Spleen (tissue), 11 donors: ENCODE measurements around the gene SNCA. TPM values are rescaled to one million over a fixed set of nuclear protein-coding genes. Genes with fewer than 3 reads are reported as not detected.

Source experiments
- DNase-seq: peaks from one replicate; pipeline ENCODE4 v3.0.0-alpha.2; 2020
- H3K27ac ChIP-seq, 8 donors: fragments of 200-600 bp; sonication (generic) in 7 of 8; 1 replicate in 4 of 8; 2 replicates in 4 of 8; pipeline versions ENCODE4 v1.5.0 to v1.8.0; 2016 to 2021; ENCODE audit warnings: inconsistent platforms in 4 of 8, mild to moderate bottlenecking in 4 of 8, moderate library complexity in 1 of 8
- H3K27me3 ChIP-seq, 7 donors: fragments of 200-600 bp; sonication (generic) in 6 of 7; replicated peaks in 1 of 7; 1 replicate in 4 of 7; 2 replicates in 3 of 7; pipeline versions ENCODE4 v1.5.0 to v1.8.0; 2016 to 2021; ENCODE audit warnings: inconsistent platforms in 3 of 7, mild to moderate bottlenecking in 1 of 7
- H3K36me3 ChIP-seq, 6 donors: fragments of 200-600 bp; sonication (generic) in 5 of 6; 1 replicate in 4 of 6; 2 replicates in 2 of 6; pipeline versions ENCODE4 v1.5.0 to v1.8.0; 2016 to 2021; ENCODE audit warnings: inconsistent platforms in 2 of 6
- H3K4me1 ChIP-seq, 6 donors: fragments of 200-600 bp; sonication (generic) in 5 of 6; 1 replicate in 3 of 6; 2 replicates in 3 of 6; pipeline versions ENCODE4 v1.5.0 to v1.8.0; 2016 to 2021; ENCODE audit warnings: inconsistent platforms in 3 of 6
- H3K4me3 ChIP-seq, 8 donors: fragments of 200-600 bp; sonication (generic) in 7 of 8; 1 replicate in 4 of 8; 2 replicates in 4 of 8; pipeline versions ENCODE4 v1.5.0 to v1.8.0; 2016 to 2021; ENCODE audit warnings: inconsistent platforms in 4 of 8, mild to moderate bottlenecking in 4 of 8, moderate library complexity in 2 of 8
- H3K9me3 ChIP-seq, 8 donors: fragments of 200-600 bp; sonication (generic) in 7 of 8; 1 replicate in 4 of 8; 2 replicates in 4 of 8; pipeline versions ENCODE4 v1.5.0 to v1.8.0; 2016 to 2021; ENCODE audit warnings: inconsistent platforms in 4 of 8
- POLR2A ChIP-seq, 3 donors: fragments of 450-650 bp; IDR thresholded peaks; one replicate each; pipeline ENCODE4 v1.5.1; 2017; ENCODE audit warnings: antibody characterized with exemption in 3 of 3, mild to moderate bottlenecking in 1 of 3
- POLR2AphosphoS5 ChIP-seq, 3 donors: sonication (generic); formaldehyde crosslinking; IDR thresholded peaks; one replicate each; pipeline ENCODE4 v1.5.1; 2017; ENCODE audit warnings: antibody characterized with exemption in 3 of 3
- WGBS, 5 donors: extraction: QIAGEN DNeasy Blood & Tissue Kit in 3 of 5; methylation state at CpG; one replicate each; pipeline versions ENCODE4 v1.1.5 to v1.1.7; 2013 to 2018; 5-methylcytosine and 5-hydroxymethylcytosine counted together
- intact Hi-C: fragments of 100-400 bp; cut with DNase I; formaldehyde crosslinking; loops from one replicate; pipeline ENCODE4 v1.15.0; 2023; ENCODE audit warnings: low total_unique reads
- polyA plus RNA-seq, 3 donors: library from polyadenylated mRNA; stranded (reverse); fragments of 200-250 nt; gene quantifications; one replicate each; pipeline ENCODE4 v1.2.1, GENCODE V29; 2013
- total RNA-seq, 7 donors: library from RNA; depleted of rRNA in 3 of 7; stranded (reverse); fragments of >200 nt in 3 of 7; fragmentation: NEBNext Ultra II Directional in 4 of 7; extraction: Animal tissue kit (Norgen Biotek cat#: 25700) in 4 of 7; gene quantifications; one replicate each; pipeline versions ENCODE4 v1.1.0 to v1.2.1, GENCODE V29; 2016 to 2021
- TF ChIP-seq, protein P1 (sequence below), 11 experiments: fragments of 200-600 bp in 7 of 11; fragments of 450-650 bp in 4 of 11; sonication (generic) in 4 of 11; IDR thresholded peaks in 8 of 11; conservative IDR thresholded peaks in 3 of 11; 1 replicate in 7 of 11; 2 replicates in 4 of 11; pipeline versions ENCODE4 v1.4.0 to v1.8.0; 2016 to 2021; ENCODE audit warnings: antibody characterized with exemption in 11 of 11, inconsistent platforms in 4 of 11, mild to moderate bottlenecking in 1 of 11
- donor health status: healthy with polysubstance abuse.
- donor health status: DM: no; HTN: no; CAD: no; lungs with moderate emphysema.
- donor health status: DM: no; HTN: no; CAD: no.
- donor health status: Bipolar disorder and iron deficiency.
- donor health status: healthy.
- donor health status: DM: no; HTN: no; CAD: no.
- donor health status: DM: yes; HTN: yes; CAD: no.

The SNCA gene
- total and polyA plus RNA-seq, 10 donors: 1.7 to 86.5 (median 10.4) TPM

DNA sequence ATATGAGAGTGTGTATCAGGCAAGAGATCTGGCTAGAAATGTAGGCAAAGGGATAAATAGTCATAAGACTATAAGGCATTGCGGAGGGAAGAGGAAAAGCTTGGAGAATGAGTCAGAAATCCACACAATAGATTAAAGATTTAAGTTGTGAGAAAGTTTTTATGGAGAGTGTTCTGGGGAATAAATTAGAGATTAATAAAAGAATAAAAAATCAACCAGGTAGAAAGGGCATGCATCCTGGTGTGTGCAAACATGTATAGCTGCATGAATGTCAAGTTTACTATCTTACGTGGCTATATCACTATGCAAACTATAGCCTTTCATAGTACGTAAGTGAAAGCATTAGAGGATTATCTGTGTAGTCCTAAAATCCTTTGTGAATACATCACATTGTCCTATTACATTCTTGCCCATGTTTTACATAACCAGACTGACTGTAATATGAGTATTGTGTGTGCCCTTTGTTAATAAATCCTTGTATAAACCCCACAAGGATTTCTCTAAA, 36.9 kb downstream of the SNCA start:
- no peak overlapping the region for H3K4me3 ChIP-seq
- H3K27ac ChIP-seq: no peak overlapping the region
- intact Hi-C loops: no loop called here
- DNase-seq: no peak
- no peaks in the 10 kb centered on the region for H3K9me3 ChIP-seq
- no peak for TF ChIP-seq POLR2AphosphoS5 (IDR thresholded peaks at IDR 0.05)
- TF ChIP-seq, protein P1, sequence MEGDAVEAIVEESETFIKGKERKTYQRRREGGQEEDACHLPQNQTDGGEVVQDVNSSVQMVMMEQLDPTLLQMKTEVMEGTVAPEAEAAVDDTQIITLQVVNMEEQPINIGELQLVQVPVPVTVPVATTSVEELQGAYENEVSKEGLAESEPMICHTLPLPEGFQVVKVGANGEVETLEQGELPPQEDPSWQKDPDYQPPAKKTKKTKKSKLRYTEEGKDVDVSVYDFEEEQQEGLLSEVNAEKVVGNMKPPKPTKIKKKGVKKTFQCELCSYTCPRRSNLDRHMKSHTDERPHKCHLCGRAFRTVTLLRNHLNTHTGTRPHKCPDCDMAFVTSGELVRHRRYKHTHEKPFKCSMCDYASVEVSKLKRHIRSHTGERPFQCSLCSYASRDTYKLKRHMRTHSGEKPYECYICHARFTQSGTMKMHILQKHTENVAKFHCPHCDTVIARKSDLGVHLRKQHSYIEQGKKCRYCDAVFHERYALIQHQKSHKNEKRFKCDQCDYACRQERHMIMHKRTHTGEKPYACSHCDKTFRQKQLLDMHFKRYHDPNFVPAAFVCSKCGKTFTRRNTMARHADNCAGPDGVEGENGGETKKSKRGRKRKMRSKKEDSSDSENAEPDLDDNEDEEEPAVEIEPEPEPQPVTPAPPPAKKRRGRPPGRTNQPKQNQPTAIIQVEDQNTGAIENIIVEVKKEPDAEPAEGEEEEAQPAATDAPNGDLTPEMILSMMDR (IDR thresholded peaks at IDR 0.05 in 8 of 11, conservative IDR thresholded peaks at IDR 0.05 in 3 of 11): no peak
- no peak for TF ChIP-seq POLR2A (IDR thresholded peaks at IDR 0.05)
- H3K36me3 ChIP-seq: no peaks in the 10 kb centered on the region
- H3K4me1 ChIP-seq: no peaks in the 10 kb centered on the region
- no peaks in the 10 kb centered on the region for H3K27me3 ChIP-seq
- 91 to 94% (median 93%) methylated on average over 3 of the region's 3 CpGs for WGBS, 5 donors

DNA sequence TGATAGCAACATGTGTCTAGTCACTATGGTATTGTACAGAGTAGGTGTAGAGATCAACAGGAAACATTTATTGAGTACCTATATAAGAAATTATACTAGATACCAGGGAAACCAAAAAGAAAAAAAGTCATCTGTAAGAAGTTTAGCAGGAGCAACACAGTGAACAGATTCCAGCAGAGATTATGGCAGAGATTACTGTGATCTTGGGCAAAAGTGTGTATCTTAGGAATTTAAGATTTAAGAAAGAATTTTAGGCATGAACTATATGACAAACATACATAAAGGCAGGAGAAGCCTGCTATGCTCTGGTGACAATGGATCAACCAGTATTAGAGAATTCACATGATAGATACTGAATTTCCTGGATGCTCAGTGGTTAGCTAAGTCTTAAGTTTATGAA, 37.9 kb downstream of the SNCA start:
- Histone ChIP-seq H3K4me3 (no peak overlapping the region), H3K9me3 (no peaks in the 10 kb centered on the region), H3K27ac (no peak overlapping the region), H3K27me3 (no peaks in the 10 kb centered on the region), H3K36me3 (no peaks in the 10 kb centered on the region), H3K4me1 (no peaks in the 10 kb centered on the region)
- intact Hi-C loops: no loop called here
- no peak for TF ChIP-seq POLR2A (IDR thresholded peaks at IDR 0.05)
- TF ChIP-seq, protein P1 (IDR thresholded peaks at IDR 0.05 in 8 of 11, conservative IDR thresholded peaks at IDR 0.05 in 3 of 11): no peak
- no peak for TF ChIP-seq POLR2AphosphoS5 (IDR thresholded peaks at IDR 0.05)
- no peak for DNase-seq

DNA sequence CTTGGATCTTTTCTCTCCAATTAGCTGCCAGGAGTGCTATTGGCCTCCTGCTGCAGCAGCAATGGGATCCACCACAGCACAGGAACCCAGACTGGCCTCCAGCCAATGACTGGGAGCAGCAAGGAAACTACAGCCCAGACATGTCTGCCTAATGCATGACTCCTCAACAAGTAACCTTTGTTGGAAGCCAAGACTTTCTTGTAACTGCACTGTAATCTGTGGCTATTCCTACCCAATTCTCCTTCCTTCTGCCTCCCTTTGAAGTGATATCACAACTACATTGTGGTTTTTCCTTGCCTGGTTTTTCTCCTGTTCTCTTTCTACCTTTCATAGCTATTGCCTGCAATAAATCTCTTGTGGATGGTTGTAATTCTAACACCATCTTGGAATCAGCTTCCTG, 39.8 kb downstream of the SNCA start:
- Histone ChIP-seq H3K4me1 (no peaks in the 10 kb centered on the region), H3K27me3 (no peaks in the 10 kb centered on the region), H3K9me3 (no peaks in the 10 kb centered on the region), H3K27ac (no peak overlapping the region), H3K36me3 (no peaks in the 10 kb centered on the region), H3K4me3 (no peak overlapping the region)
- intact Hi-C loops: no loop called here
- TF ChIP-seq POLR2AphosphoS5 (IDR thresholded peaks at IDR 0.05): no peak
- no peak for TF ChIP-seq POLR2A (IDR thresholded peaks at IDR 0.05)
- TF ChIP-seq, protein P1 (IDR thresholded peaks at IDR 0.05 in 8 of 11, conservative IDR thresholded peaks at IDR 0.05 in 3 of 11): no peak
- no peak for DNase-seq

DNA sequence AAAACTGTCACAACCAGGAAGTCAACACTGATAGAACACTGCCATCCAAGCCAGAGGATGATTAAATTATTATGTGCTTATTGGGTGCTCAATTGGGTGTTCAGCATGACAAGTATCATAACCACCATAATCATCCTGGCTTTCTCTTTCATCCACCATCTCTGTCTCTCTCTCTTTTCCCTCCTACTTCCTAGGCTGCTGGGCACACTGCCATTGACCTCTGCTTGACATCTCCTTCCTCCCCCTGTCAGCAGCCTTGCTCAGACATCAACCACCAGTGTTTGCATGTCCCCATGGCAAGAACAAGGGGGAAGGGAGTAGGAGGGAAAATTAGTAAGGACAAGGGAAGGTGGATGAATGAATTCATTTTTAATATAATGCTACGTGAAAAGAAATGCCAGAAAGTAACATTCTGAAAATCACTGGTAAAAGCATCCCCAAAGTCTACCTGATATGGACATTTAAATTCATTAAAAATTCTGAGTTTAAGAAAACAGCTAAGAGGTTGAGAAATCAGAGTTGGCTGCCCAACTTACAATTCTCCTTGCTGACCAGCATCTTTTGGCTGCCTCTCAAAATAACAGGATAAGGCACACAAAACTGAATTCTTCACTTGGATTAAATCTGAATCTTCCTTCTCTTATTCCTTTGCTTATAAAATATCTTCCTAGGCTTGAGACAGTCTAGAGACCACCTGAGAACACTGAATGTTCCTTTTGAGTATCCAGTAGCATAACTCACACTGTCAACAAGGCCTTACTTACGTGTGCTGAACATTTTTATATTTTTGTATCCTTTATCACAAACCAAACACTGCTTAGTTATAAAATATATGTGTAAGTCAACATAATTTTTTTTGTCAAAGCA, 48.5 kb downstream of the SNCA start:
- Histone ChIP-seq H3K4me3 (no peak overlapping the region), H3K4me1 (no peaks in the 10 kb centered on the region), H3K27ac (no peak overlapping the region), H3K9me3 (no peaks in the 10 kb centered on the region), H3K27me3 (no peaks in the 10 kb centered on the region), H3K36me3 (no peaks in the 10 kb centered on the region)
- no peak for TF ChIP-seq POLR2AphosphoS5 (IDR thresholded peaks at IDR 0.05)
- TF ChIP-seq, protein P1 (IDR thresholded peaks at IDR 0.05 in 8 of 11, conservative IDR thresholded peaks at IDR 0.05 in 3 of 11): no peak
- no peak for TF ChIP-seq POLR2A (IDR thresholded peaks at IDR 0.05)
- DNase-seq: no peak
- WGBS, 5 donors: 52 to 82% (median 71%) methylated on average over 2 of the region's 2 CpGs
- intact Hi-C loops: no loop called here
